ENCODE results near the gene IL9R.
"Not testable (repeated sequence)": the region's sequence is repeated elsewhere in the genome, so short reads cannot be mapped to it uniquely, and the experiment has no call there.

IL9R gene

DNA sequence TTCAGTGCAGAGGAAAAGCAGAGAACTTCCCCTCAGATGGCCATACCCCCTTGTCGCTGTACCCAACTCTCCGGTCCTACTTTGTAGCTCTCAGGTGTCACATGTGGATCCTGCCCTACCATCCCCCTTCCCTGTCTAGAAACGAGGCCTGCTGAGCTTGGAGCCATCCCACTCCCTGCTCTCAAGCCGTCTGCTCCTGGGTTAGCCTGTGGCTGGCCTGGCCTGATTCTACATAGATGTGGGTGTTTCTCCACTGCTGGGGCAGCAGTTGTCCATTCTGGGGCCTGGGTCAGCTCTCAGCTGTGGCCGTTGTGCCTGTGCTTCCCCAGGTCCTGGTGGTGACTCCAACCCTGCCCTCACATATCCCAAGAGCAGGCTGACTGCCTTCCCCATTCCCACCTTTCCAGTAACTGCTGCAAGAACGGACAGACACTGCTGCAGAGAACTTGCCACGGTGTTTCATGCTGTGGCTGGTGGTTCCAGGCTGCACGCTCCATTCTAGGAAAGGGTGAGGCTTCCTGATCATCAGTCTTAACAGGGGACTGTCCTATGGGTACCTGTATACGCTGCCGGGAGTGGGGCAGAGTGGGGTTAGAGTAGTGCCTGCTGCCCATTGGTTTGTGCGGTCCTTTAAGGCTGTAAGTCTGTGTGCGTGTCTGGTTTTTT lies 3.6 kb downstream of the IL9R start:
- Mint-ChIP-seq H3K36me3 (ENCODE audit: insufficient read depth) (peaks cover 2% of the 10 kb centered on the region), H3K4me1 (peaks cover 41% of the 10 kb centered on the region)

DNA sequence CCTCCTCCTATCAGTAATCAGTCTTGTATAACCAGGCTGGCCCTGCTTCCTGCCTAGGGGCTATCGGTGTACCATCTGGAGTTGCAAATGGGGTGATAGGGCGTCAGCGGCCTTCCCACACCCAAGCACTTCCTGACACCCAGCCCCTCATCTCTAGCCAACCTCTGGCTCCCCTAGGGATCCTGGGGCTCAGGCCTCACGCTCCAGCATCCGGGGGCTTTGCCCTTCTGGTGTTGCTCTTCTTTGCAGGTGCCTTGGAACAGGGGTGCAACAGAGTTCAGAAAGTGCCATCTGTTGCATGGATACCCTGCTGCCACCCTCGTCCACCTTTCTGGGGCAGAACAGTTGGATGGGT lies 4.1 kb downstream of the IL9R start:
- Mint-ChIP-seq H3K4me3 (peak overlapping the region; percentile 24), H3K4me1 (peaks cover 41% of the 10 kb centered on the region), H3K27me3 (no peaks in the 10 kb centered on the region), H3K27ac (ENCODE audit: low read depth) (peak overlapping the region; percentile 66), H3K36me3 (ENCODE audit: insufficient read depth) (peaks cover 2% of the 10 kb centered on the region), H3K9me3 (no peaks in the 10 kb centered on the region)
- DNase-seq (ENCODE audit: low spot score in 2 of 2) (no peak), ATAC-seq (replicated peaks; ENCODE audit: extremely low read depth, poor library complexity, severe bottlenecking) (peak; percentile 8)

More for the DNA sequence above, 3.6 kb downstream of the IL9R start:
- DNase-seq (ENCODE audit: low spot score in 2 of 2) (no peak), ATAC-seq (replicated peaks; ENCODE audit: extremely low read depth, poor library complexity, severe bottlenecking) (no peak)
- Mint-ChIP-seq H3K4me3 (peak overlapping the region; percentile 24), H3K27ac (ENCODE audit: low read depth) (peak overlapping the region; percentile 66), H3K9me3 (no peaks in the 10 kb centered on the region), H3K27me3 (no peaks in the 10 kb centered on the region)

DNA sequence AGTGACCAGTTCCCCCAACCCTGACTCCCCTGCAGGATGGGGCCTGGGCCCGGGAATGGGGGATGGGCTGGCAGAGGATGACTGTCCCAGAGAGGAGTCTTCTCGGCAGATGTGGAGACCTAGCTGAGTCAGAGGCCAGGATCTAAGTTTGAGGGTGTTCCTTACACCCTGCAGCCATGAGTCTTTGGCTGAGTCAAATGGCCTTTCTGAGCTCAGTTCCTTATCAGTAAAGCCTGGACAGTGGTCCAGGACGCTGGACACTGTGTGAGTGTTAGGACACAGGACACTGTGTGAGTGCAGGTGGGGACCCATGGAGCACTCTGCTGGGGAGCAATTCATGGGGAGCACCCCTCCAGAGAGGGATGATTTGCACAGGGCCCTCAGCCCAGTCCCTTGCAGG lies 5.0 kb downstream of the IL9R start:
- H3K4me1 Mint-ChIP-seq: peaks cover 35% of the 10 kb centered on the region
- H3K9me3 Mint-ChIP-seq: no peaks in the 10 kb centered on the region
- no peak overlapping the region for H3K27ac Mint-ChIP-seq (ENCODE audit: low read depth)
- DNase-seq (ENCODE audit: low spot score in 2 of 2): no peak
- H3K36me3 Mint-ChIP-seq (ENCODE audit: insufficient read depth): peaks cover 2% of the 10 kb centered on the region
- H3K27me3 Mint-ChIP-seq: no peaks in the 10 kb centered on the region
- no peak for ATAC-seq (replicated peaks; ENCODE audit: extremely low read depth, poor library complexity, severe bottlenecking)
- no peak overlapping the region for H3K4me3 Mint-ChIP-seq

DNA sequence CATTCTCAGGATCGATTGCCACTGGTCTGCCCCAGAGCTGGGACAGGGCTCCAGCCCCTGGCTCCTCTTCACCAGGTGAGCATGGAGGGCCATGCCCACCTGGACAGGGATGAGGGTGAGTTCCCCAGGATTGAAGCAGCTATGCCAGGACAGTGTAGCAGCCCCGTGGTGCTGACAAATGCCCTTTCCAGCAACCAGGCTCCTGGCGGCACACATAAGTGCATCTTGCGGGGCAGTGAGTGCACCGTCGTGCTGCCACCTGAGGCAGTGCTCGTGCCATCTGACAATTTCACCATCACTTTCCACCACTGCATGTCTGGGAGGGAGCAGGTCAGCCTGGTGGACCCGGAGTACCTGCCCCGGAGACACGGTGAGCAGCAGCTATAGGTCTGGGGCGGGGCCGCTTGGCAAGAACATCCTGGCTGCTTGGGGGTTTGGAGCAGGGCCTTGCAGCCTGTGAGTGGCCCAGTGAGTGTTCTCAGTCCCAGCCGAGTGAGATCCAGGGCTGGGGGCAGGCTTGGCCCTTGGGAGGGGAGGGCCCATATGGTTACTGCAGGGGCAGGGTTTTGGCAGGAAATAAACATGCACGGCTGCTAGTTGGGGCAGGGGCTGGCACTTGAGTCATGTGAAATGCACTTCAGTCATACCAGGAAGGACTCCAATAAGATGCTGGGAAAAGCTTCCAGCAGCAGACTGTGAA lies 6.1 kb downstream of the IL9R start:
- no peaks in the 10 kb centered on the region for H3K27me3 Mint-ChIP-seq
- H3K9me3 Mint-ChIP-seq: no peaks in the 10 kb centered on the region
- ATAC-seq (replicated peaks; ENCODE audit: extremely low read depth, poor library complexity, severe bottlenecking): no peak
- no peak overlapping the region for H3K4me3 Mint-ChIP-seq
- no peak for DNase-seq (ENCODE audit: low spot score in 2 of 2)
- H3K4me1 Mint-ChIP-seq: peaks cover 28% of the 10 kb centered on the region
- H3K27ac Mint-ChIP-seq (ENCODE audit: low read depth): no peak overlapping the region
- H3K36me3 Mint-ChIP-seq (ENCODE audit: insufficient read depth): no peaks in the 10 kb centered on the region

DNA sequence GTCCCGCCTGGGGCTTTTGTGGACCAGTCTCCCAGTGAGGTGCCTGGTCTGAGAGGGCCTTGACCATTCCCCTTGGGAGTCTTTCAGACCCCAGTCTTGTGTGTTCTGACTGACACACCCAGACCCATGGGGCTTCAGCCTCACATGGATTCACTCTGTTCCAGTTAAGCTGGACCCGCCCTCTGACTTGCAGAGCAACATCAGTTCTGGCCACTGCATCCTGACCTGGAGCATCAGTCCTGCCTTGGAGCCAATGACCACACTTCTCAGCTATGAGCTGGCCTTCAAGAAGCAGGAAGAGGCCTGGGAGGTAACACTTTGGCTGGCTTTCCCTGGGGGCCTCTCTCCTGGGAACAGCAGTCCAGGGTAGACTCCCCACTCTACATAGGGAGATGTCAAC lies 6.8 kb downstream of the IL9R start:
- Mint-ChIP-seq H3K9me3 (no peaks in the 10 kb centered on the region), H3K27me3 (no peaks in the 10 kb centered on the region), H3K4me1 (peaks cover 28% of the 10 kb centered on the region), H3K27ac (ENCODE audit: low read depth) (no peak overlapping the region), H3K36me3 (ENCODE audit: insufficient read depth) (no peaks in the 10 kb centered on the region), H3K4me3 (no peak overlapping the region)
- ATAC-seq (replicated peaks; ENCODE audit: extremely low read depth, poor library complexity, severe bottlenecking): no peak
- DNase-seq (ENCODE audit: low spot score in 2 of 2): no peak

DNA sequence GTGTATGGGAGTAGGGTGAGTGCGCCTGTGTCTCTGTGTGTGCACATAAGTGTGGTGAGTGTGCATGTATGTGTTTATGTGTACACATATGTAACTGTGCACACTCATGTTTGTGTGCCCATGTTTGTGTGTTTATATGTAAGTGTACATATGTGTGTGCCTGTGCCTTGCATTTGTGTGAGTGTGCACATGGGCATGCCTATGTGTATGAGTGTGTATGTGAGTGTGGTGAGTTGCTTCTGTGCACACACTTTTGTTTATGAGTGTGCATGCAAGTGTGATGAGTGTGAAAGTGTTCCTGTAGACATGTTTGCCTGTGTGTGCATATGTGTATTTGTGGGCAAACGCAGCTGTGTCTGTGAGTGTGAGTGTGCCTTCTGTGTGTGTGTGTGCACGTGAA lies 7.2 kb downstream of the IL9R start:
- Mint-ChIP-seq H3K36me3 (ENCODE audit: insufficient read depth) (no peaks in the 10 kb centered on the region), H3K4me1 (peaks cover 28% of the 10 kb centered on the region), H3K9me3 (no peaks in the 10 kb centered on the region), H3K27me3 (no peaks in the 10 kb centered on the region), H3K4me3 (no peak overlapping the region), H3K27ac (ENCODE audit: low read depth) (no peak overlapping the region)
- no peak for DNase-seq (ENCODE audit: low spot score in 2 of 2)
- ATAC-seq (replicated peaks; ENCODE audit: extremely low read depth, poor library complexity, severe bottlenecking): no peak

DNA sequence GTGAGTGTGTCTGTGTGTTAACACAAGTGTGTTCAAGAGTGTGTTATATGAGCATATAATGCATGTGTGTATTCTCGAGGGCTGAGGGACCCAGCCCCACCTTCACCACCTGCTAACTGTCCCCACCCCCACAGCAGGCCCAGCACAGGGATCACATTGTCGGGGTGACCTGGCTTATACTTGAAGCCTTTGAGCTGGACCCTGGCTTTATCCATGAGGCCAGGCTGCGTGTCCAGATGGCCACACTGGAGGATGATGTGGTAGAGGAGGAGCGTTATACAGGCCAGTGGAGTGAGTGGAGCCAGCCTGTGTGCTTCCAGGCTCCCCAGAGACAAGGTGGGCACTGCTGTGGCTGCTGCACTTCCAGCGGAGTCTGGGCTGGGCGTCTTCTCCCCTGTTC lies 7.6 kb downstream of the IL9R start:
- DNase-seq (ENCODE audit: low spot score in 2 of 2) (no peak), ATAC-seq (replicated peaks; ENCODE audit: extremely low read depth, poor library complexity, severe bottlenecking) (no peak)
- Mint-ChIP-seq H3K27ac (ENCODE audit: low read depth) (no peak overlapping the region), H3K27me3 (no peaks in the 10 kb centered on the region), H3K36me3 (ENCODE audit: insufficient read depth) (no peaks in the 10 kb centered on the region), H3K4me3 (no peak overlapping the region), H3K4me1 (peaks cover 24% of the 10 kb centered on the region), H3K9me3 (no peaks in the 10 kb centered on the region)

DNA sequence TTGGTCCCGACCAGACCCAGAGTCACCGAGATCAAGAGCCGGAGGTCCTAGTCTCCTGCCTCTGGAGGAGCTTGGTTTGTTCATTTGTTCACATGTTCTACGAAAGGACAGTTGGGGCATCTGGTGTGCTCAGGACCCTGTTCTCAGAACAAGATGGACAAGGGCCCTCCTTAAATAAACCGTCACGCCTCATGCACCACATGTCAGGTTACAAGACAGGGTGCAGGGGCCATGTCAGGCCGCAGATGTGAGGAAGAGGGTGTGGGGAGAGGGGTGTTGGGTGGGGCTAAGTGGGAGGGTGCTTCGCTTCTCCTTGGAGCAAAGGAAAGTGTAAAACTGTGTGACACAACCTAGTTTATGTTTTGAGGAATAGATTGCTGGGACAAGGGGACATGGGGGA lies 9.0 kb downstream of the IL9R start:
- H3K27ac Mint-ChIP-seq (ENCODE audit: low read depth); ATAC-seq (replicated peaks; ENCODE audit: extremely low read depth, poor library complexity, severe bottlenecking); H3K27me3 Mint-ChIP-seq; H3K4me3 Mint-ChIP-seq; H3K36me3 Mint-ChIP-seq (ENCODE audit: insufficient read depth); DNase-seq (ENCODE audit: low spot score in 2 of 2); H3K9me3 Mint-ChIP-seq: not testable (repeated sequence)
- H3K4me1 Mint-ChIP-seq: peaks cover 15% of the 10 kb centered on the region

DNA sequence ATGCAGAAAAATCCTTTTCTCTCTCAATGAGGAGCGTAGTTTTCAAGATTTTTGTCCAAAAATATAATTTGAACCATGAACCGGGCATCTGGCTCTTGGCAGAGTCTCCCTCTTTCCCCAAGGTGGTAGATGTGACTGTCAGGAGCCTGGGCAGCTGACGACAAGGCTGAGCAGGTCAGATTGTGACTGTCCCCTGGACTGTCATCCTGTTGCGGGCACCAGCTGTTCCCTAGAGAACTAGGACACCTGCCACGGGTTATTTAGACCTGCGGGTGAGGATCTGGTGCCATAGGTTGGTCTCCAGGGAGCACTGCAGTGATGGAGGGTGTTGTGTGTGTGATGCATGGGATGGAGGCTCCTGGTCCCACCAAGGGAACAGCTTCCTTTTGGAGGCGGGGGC lies 10.9 kb downstream of the IL9R start:
- not testable (repeated sequence) for ATAC-seq (replicated peaks; ENCODE audit: extremely low read depth, poor library complexity, severe bottlenecking); H3K27me3 Mint-ChIP-seq; H3K27ac Mint-ChIP-seq (ENCODE audit: low read depth); H3K36me3 Mint-ChIP-seq (ENCODE audit: insufficient read depth); H3K9me3 Mint-ChIP-seq; H3K4me3 Mint-ChIP-seq; DNase-seq (ENCODE audit: low spot score in 2 of 2); H3K4me1 Mint-ChIP-seq

DNA sequence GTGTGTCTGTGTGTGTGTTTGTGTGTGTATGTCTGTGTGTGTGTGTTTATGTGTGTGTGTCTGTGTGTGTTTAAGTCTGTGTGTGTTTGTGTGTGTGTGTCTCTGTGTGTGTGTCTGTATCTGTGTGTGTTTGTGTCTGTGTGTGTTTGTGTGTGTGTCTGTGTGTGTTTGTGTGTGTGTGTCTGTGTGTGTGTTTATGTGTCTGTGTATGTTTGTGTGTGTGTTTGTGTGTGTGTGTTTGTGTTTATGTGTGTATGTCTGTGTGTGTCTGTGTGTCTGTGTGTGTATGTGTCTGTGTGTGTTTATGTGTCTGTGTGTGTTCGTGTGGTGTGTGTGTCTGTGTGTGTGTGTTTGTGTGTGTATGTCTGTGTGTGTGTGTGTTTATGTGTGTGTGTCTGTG lies 11.4 kb downstream of the IL9R start:
- no peak overlapping the region for H3K4me3 Mint-ChIP-seq
- DNase-seq (ENCODE audit: low spot score in 2 of 2) (no peak), ATAC-seq (replicated peaks; ENCODE audit: extremely low read depth, poor library complexity, severe bottlenecking) (no peak)
- no peak overlapping the region for H3K27ac Mint-ChIP-seq (ENCODE audit: low read depth)
- H3K9me3 Mint-ChIP-seq: no peaks in the 10 kb centered on the region
- H3K36me3 Mint-ChIP-seq (ENCODE audit: insufficient read depth): no peaks in the 10 kb centered on the region
- peaks cover 1% of the 10 kb centered on the region for H3K4me1 Mint-ChIP-seq
- H3K27me3 Mint-ChIP-seq: no peaks in the 10 kb centered on the region

DNA sequence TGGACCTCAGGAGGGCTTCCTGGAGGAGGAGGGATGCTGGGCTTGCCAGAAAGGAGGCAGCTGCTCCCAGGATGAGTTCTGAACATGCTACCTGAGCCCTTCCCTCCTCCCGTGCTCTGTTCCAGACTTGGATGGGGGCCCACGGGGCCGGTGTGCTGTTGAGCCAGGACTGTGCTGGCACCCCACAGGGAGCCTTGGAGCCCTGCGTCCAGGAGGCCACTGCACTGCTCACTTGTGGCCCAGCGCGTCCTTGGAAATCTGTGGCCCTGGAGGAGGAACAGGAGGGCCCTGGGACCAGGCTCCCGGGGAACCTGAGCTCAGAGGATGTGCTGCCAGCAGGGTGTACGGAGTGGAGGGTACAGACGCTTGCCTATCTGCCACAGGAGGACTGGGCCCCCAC lies 12.2 kb downstream of the IL9R start:
- not testable (repeated sequence) for DNase-seq (ENCODE audit: low spot score in 2 of 2); H3K27me3 Mint-ChIP-seq; H3K4me3 Mint-ChIP-seq; H3K4me1 Mint-ChIP-seq; ATAC-seq (replicated peaks; ENCODE audit: extremely low read depth, poor library complexity, severe bottlenecking); H3K27ac Mint-ChIP-seq (ENCODE audit: low read depth); H3K9me3 Mint-ChIP-seq; H3K36me3 Mint-ChIP-seq (ENCODE audit: insufficient read depth)

DNA sequence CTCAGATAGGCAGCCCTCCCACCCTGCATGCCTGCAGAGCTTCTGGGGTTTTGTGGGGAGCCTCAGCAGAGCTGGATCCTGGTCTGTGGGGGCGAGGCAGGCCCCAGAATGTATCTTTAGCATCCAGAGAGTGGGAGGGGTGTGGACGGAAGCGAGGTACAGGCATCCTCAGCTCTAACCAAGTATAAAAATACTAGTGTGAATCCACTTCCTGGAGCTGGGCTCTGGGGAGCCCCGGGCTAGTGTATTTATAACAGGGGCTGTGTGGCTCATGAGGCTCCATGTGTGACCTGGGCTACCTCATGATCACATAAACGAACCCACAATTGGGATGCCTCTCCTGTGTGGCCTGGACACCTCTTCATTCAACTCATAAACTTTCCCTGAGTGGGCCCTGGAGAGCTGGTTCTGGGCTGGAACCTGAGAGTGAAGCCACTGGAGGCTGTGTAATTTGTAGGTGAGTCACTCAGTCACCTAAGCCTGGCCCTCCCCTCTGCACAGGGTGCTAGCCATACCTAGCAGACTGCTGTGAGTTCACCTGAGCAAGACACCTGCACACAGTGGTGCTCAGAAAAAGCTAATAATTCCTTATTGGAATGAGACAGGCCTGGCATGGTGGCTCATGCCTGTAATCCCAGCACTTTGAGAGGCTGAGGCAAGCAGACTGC lies 15.9 kb downstream of the IL9R start:
- H3K4me3 Mint-ChIP-seq; H3K9me3 Mint-ChIP-seq; H3K4me1 Mint-ChIP-seq; H3K36me3 Mint-ChIP-seq (ENCODE audit: insufficient read depth); H3K27ac Mint-ChIP-seq (ENCODE audit: low read depth); H3K27me3 Mint-ChIP-seq; DNase-seq (ENCODE audit: low spot score in 2 of 2): not testable (repeated sequence)
- ATAC-seq (replicated peaks; ENCODE audit: extremely low read depth, poor library complexity, severe bottlenecking): peak; percentile 62

DNA sequence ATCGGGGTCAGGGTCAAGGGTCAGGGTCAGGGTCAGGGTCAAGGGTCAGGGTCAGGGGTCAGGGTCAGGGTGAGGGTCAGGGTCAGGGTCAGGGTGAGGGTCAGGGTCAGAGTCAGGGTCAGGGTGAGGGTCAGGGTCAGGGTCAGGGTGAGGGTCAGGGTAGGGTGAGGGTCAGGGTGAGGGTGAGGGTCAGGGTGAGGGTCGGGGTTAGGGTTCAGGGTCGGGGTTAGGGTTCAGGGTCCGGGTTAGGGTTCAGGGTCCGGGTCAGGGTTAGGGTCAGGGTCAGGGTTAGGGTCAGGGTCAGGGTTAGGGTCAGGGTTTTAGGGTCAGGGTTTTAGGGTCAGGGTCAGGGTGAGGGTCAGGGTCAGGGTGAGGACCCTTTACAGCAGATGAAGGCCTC lies 22.4 kb downstream of the IL9R start:
- not testable (repeated sequence) for H3K4me1 Mint-ChIP-seq; H3K27me3 Mint-ChIP-seq; H3K27ac Mint-ChIP-seq (ENCODE audit: low read depth); H3K36me3 Mint-ChIP-seq (ENCODE audit: insufficient read depth); H3K4me3 Mint-ChIP-seq; H3K9me3 Mint-ChIP-seq; DNase-seq (ENCODE audit: low spot score in 2 of 2); ATAC-seq (replicated peaks; ENCODE audit: extremely low read depth, poor library complexity, severe bottlenecking)

Data from central memory CD8-positive, alpha-beta T cell (primary cell).